Dermis blood vessel endothelial cell (primary cell): ENCODE data around the gene C1orf141. TPM values are rescaled to one million over a fixed set of nuclear protein-coding genes. Genes with fewer than 3 reads are reported as not detected.
"Not testable (repeated sequence)": the region's sequence is repeated elsewhere in the genome, so short reads cannot be mapped to it uniquely, and the experiment has no call there.

Experiments
- DNase-seq: peaks from one replicate; pipeline ENCODE4 v3.0.0; 2010
- total RNA-seq: library from RNA; depleted of rRNA; stranded (reverse); fragments of >200 nt; gene quantifications from 2 replicates; pipeline ENCODE4 v1.2.3, GENCODE V29; 2014

C1orf141 gene
- total RNA-seq, 1 donor from 2014 or later: not detected

GRCh38 chr1:67141832-67142231 lies 7.1 kb upstream of the C1orf141 start:
- DNase-seq: not testable (repeated sequence)

- no peak for DNase-seq
Observed at GRCh38 chr1:67140460-67140859, 5.7 kb upstream of the C1orf141 start.

DNA sequence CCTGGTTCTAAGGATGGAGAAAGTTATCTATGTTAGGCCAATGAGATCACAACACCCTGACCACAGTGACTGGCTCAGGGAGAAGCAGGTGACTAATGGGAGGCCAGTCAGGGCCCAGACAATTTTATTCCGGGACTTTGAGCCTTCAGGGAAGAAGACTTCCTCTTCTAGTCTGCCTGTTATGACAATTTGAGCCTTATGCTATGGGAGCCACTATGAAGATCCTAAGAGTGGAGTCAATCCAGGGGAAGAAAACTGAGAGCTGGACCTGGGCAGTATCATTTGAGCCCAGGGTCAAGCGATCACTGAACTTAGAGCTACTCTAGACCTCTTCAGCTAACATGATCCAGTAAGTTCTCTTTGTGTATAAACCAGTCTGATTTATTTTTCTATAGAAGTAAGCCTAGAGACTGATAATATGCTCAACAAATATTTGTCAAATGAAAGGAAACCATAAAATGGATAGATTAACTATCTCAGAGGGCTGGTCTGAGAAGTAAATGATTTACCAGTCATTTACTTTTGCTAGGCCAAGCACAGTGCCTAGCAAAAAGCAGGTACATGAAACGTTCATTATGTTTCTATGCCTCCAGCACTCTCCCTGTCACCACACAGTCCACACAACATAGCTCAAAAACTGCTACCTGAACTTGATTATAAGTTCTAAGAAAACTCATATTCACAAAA lies 4.2 kb upstream of the C1orf141 start:
- no peak for DNase-seq

DNA sequence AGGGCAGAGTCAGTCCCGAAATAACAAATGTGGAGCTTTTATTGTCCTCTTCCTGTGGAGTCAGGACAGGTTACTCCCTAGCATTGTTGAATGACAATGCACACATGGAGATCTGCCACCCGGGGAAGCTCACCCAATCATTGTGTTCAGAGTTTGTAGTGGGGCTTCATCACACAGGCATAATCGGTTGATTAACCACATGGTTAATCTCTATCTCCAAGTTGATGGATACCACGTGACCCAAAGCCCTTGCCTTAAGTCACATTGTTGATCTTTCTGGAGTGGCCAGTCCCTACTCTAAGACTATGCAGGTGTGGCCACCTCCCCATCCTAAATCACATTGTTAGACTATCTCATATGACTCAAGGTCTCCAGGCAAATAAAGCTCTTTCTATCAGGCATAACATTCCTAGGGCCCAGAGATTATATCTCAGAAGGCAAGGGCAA lies 2.6 kb upstream of the C1orf141 start:
- DNase-seq: no peak

GRCh38 chr1:67135354-67135753 lies 584 bp upstream of the C1orf141 start:
- DNase-seq: no peak

DNA sequence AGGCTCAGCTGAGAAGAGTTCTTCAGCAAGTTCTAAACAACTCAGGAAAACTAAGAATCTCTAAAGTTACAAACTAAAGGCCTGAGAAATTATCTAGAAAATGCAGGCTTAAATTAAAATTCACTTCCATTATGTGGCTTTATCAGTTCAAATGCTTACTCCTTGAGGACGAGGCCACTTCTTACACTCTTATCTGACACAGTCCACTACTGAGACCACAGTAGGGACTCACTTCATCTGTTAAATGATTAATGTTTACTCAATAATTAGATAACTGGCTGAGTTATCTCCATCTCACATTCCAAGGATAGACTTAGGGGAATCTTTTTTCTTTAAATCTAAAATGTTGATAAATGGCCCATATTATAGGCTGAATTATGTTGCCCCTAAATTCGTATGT lies 1.6 kb downstream of the C1orf141 start:
- no peak for DNase-seq

DNA sequence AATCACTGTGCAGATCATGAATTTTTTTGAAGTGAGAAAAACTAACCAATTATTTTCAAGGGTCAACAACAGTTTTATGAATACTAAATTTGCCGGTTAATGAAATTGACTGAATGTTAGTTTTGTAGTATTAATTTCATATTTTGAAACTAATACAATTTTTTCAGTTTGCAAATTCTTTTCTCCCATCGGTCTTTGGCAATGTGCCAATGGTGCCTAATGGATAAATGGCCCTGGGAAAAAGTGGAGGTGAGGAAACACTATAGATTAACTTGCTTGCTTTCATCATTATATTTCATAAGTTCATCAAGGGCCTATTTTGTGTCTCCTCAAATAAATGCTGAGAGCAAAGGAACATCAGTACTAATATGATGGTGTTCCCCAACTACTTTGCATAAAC lies 4.1 kb downstream of the C1orf141 start:
- DNase-seq: no peak

- DNase-seq: no peak
Observed at GRCh38 chr1:67126974-67127373, 7.8 kb downstream of the C1orf141 start.

DNA sequence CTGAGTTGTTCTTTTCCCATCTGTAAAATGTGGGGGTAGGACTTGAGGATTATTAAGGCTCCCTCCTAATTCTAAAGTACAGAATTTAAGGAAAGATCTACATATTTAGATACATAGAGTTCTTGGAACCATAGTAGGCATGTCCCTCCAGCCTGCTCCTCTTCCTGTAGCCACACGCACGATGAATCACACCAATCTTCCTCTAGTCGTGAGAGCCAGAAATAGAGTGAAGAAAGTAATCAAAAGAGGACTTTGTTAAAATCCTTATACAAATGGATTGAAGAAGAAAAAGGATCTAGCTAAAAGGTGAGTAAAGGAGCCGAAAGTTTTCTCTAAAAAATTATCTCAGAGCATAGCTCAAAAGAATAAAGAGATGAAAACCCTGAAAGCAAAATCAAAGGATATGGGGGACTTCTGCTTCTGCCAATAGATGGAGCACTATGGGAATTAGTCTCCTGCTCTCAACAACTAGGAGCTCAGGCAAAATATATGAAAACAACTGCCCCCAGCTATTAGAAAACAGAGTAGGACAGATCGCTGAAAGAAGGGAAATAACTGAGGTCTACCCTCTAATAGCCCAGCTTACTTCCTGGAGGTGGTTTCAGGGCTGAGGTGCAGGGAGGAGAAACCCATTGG lies 8.5 kb downstream of the C1orf141 start:
- peak; percentile 24 for DNase-seq

DNA sequence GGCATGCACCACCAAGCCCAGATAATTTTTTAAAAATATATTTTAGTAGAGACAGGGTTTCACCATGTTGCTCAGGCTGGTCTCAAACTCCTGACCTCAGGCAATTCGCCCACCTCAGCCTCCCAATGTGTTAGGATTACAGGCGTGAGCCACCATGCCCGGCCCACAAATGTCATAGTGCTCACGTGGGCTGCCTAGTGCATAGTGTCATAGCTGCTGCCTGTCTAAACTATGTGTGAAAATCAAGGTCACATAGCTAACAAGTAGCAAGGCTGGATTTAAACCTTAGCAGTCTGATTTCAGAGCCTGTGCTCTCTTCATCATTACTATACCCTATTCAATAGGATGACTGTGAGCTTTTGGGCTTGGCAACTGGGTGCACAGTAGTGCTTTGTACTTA lies 10.3 kb downstream of the C1orf141 start:
- DNase-seq: no peak

DNA sequence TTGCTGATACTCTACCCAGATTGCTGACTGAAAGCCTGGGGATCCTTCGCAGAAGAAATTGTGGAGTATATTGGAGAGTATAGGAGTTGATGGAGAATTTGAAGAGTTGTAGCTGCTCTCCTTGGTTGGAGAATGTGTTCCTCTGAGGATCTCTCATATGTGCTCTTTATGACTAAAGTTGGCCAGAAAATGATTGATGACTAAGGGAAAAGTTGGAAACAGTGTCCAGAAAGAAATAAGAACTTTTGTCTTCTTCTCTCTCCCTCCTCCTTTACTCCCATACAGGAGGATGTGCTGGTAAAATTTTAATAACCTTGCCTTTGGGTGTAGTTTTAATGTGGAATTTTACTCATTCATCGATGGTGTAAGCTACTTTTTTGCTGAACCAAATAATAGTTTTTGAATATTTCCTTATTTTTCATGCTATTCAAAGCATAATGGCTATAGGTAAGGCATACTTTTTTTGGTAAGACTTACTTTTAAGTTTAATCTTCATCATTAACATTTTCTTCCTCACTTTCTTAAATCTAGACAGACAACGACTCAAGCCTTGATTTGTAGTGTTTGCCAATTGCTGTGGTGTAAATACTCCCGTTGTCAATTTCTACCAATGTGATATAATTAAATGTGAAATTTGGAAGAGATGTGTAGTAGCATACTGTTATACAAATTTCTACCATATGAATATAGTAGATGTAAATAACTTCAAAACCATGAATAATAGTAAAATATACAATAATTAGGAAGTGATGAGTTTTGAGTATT lies 13.7 kb downstream of the C1orf141 start:
- no peak for DNase-seq

GRCh38 chr1:67118646-67119045 lies 16.1 kb downstream of the C1orf141 start:
- DNase-seq: no peak

GRCh38 chr1:67118191-67118590 lies 16.6 kb downstream of the C1orf141 start:
- no peak for DNase-seq

GRCh38 chr1:67114162-67114561 lies 20.6 kb downstream of the C1orf141 start:
- no peak for DNase-seq

DNA sequence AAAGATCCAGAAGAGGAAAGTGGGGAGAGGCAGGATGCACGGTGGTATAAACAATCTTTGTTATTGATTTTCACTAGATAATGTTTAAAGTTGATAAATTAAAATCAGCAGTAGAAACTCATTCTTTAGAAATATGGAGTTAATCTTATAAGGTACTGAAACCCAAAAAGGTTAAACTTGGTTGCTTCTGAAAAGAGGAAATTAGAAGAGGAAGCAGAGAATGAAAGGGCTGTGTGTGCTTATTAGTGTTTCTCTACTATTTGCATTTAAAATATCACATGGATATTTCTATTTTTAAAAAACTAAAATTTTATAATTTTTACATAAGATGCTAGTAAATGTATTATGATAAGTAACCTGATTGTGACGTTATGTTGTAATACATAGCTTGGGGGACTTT lies 24.4 kb downstream of the C1orf141 start:
- DNase-seq: no peak

DNA sequence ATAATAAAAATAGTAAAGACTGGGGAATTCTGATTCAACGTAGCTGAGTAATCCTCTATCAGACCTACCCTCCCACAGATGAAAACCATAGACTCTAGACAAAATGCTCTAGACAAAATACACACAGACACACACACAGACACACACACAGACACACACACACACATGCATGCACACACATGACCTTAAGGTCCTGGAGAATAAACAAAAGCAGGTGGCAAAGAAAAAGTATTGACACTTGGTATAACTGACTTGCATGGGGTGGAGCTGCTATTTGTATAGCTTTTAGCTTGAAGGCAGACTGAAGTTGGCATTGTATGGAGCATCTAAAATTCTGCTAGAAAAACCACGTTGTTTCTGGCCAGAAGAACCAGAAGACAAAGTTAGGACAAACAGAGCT lies 29.3 kb downstream of the C1orf141 start:
- DNase-seq: no peak

DNA sequence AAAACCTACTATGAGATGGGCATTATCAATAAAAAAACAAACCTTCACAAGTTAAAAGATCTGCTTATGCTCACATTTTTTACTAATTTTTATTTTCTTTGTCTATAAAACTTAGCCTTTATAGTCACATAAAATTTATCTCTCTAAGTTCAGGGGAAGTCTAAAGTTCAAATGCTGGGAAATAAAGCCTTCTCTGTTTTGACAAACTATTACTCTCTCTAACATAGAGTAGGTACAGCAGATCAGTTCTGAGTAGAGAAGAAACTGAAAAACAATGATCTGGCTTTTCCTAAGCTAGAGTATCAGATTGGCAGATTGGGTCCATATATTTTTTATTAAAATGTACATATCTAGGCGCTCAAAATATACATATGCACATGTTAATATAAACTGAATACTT lies 31.2 kb downstream of the C1orf141 start:
- no peak for DNase-seq

DNA sequence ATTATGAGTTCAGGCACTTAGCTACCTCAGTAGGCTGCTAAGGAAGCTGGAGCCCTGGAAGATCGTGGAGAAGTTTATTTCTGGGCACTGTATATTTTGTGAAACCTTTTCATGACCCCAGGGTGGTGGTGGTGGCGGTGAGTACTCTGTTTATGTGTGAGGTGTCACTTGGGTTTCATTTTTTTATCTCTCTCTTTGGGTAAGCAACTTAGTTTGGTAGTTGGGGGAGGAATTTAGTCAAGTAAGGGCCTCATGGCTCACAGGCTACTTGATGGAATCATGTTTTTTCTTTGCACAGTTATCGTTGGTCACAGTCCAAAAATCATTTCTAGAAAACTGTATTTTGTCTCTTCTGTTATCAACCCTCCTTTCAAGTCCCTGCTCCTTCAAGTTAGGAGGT lies 33.9 kb downstream of the C1orf141 start:
- DNase-seq: no peak

DNA sequence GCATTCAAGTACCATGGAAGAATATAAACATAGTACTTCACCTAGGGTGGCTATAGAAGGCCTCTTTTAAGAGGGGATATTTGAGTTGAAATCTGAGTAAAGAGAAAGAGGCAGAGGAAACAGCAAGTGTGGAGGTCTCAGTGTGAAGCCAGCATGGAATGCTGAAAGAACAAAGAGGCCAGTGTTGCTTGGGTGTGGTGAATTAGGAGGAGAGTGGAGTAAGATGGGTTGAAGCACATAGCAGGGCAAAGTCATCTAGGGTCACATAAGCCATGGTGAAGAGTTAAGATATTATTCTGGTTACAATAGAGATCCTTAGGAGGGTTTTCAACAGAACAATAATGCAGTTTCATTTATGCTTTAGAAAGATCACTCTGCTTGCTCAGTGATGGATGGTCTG lies 37.5 kb downstream of the C1orf141 start:
- no peak for DNase-seq

DNA sequence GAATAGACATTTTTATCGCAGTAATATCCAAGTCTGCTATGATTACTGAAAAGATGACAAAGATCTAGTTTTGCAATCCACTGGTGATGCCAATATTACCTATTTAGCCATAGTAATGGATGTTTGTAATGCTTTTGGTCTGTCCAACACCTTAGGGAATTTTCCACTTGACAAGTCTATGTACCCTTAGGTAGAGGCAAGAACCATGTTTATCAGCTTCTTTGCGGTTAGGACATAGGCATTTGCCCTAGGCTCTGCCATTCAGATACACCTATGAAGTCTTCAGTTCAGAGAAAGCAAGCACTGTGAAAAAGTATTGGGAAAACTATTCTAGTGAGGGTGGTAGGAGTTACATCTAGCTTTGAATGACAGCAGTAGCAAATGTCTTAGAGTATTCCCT lies 40.6 kb downstream of the C1orf141 start:
- no peak for DNase-seq

GRCh38 chr1:67089685-67090208 lies 45.0 kb downstream of the C1orf141 start:
- no peak for DNase-seq

DNA sequence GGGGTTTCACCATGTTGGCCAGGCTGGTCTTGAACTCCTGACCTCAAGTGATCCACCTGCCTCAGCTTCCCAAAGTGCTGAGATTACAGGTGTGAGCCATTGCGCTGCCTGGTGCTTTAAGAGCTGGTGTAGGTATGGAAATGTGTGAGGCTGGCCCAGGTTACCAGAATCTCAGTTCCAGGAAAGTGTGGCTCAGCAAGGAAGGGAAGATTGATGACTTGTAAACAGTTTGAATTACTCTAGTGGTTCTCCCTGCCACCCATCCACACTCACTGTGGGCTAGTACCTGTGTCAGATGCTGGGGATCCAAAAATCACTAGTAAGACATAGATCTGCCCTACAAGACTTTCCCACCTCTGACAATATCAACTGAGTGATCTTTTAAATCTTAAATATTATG lies 46.3 kb downstream of the C1orf141 start:
- DNase-seq: no peak

- DNase-seq: no peak
Observed at GRCh38 chr1:67085326-67085725, 49.4 kb downstream of the C1orf141 start.
